Bone marrow (tissue), 2 donors: ENCODE results near the gene TFR2.

Experiments used
- DNase-seq, 2 donors: peaks; one replicate each; lab custom pipeline; 2025; lab: John Stamatoyannopoulos, UW

Gene TFR2

DNA sequence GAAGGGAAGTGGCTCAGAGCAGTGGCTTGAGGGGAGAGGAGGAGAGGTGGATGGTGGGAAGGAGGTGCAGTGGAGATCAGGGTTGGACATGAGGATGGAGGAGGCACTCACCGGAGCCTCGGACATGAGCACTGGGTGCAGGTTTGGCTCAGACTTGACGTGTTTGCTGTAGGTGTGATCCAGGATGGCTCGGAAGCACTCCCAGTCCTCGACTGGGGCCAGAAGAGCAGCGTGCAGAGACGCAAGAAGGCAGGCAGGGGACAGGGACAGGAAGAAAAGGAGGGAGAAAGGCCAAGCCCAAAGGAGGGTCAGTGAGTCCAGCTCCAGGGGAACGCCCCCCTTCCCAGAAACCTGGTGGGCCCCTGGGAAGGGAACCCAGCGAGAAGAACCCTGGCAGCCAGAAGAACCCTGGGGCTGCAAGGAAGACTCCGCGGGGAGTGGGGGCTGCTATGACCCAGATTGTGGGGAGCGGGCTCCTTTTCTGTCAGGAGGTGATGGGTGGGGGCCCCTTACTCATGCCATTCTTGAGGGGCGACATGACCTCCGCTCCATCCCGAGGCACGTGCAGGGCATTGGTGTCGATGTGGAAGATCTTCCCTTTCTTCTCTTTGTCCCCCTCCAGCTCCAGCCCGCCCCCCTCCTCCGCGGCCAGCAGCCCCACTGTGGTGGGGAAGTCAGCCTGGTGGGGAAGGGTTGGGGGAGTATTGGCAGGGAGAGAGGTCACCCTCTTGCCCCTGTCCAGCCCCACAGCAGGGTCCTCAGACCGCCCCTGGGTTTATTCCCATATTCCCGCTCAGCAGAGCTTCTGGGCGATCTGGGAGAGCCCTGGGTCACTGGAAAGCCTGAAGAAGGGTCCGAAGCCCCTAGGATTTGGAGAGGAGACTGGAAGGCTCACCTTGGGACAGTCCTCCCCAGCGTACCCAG, 13.8 kb upstream of the TFR2 start:
- DNase-seq: no peak

GRCh38 chr7:100649826-100650565, 8.6 kb upstream of the TFR2 start:
- no peak for DNase-seq

GRCh38 chr7:100642534-100642907, 1.2 kb upstream of the TFR2 start:
- DNase-seq: no peak

GRCh38 chr7:100641860-100642533, 645 bp upstream of the TFR2 start:
- DNase-seq: no peak

- DNase-seq: no peak
Measured at GRCh38 chr7:100640517-100641440, 573 bp downstream of the TFR2 start.

DNA sequence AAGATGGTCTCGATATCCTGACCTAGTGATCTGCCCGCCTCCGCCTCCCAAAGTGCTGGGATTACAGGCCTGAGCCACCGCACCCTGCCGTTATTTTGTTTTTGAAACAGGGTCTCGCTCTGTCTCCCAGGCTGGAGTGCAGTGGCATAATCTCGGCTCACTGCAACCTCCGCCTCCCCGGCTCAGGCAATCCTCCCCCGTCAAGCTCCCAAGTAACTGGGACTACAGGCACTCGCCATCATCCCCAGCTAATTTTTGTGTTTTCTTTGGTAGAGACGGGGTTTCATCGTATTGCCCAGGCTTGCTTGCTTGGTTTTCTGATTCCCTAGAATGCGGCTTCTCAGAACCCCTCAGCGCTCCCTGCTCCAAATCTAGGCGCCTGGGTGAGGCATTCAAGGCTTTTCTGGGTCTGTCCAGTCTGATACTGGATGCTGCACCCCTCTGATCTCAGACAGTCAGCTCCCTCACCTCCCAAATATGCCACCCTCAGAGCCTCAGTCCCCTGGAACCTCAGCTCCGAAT, 1.3 kb downstream of the TFR2 start:
- DNase-seq: no peak

DNA sequence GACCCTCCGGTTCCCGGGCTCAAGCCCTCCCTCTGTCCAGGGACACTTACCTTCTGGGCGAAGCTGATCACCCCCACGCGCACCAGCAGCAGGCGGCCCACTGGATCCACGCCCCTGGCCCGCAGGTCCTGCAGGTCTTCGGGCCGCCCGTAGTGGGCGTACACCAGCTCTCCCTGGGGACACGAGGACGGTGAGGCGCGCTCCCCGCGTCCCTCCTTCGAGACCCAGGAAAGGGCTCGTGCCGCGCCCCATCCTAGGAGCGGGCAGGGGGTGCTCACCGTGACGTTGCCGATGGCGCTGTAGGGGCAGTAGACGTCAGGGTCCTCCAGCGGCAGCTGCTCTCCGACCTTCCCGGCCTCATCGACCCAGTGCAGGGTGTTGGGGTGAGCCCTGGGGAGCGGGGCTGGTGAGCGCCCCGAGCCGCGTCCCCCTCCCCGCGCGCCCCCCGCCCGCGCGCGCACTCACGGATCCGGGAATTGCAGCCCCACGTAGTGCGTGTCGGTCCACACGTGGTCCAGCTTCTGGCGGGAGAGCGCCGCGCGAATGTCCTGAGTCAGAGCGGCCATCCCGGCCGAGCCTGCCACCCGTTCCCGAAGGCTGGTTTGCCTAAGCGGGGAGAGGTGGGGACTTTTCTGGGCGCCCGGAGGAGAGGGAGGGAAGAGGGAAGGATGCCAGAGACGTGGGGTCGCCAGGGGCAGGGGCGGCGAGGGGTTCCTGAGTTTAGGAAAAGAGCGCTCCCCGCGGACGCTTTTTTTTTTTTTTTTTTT, 8.2 kb downstream of the TFR2 start:
- DNase-seq: peak in 1 of 2 donors; percentile 30

GRCh38 chr7:100630066-100630465, 11.3 kb downstream of the TFR2 start:
- no peak for DNase-seq

DNA sequence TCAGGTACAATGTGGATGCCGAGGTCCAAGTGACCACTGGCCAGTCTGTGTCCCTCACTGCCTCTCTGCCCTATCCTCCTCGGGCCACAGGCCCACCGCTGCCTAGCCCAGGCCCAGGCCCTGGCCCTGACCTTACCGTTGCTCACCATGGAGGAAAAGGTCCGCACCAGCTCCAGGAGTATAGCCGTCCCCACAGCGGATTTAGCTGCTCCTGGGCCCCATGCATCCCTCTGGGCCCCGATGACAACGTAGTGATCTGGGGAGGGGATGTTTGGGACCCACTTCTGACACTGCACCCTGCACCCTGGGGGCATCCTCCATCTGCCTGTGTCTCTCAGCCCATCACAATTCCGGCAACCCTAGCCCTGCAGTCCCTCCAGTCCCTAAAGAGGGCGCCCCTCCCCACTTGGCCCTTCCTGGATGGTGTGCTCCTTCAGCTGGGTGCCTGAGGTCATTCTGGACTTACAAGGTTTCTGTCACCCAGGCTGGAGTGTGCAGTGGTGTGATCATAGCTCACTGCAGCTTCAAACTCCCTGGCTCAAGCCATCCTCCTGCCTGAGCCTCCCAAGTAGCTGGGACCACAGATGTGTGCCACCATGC, 12.1 kb downstream of the TFR2 start:
- DNase-seq: no peak

DNA sequence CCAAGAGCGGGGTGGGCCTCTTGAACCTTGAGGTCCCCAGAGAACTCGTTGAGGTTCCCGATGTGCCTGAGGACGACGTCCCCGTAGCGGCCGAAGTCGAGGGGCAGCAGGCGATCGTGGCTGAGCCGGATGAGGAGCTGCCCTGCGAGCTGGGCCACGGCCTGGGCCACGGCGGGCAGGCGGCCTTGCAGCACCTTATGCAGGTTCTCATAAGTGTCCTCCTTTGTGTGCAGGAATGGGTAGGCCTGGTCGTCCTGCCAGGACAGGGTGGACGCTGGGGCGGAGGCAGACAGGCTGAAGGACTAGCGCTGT, 14.2 kb downstream of the TFR2 start:
- DNase-seq: no peak

- peak; percentile 45 to 60 for DNase-seq
Measured at GRCh38 chr7:100626530-100627237, 14.7 kb downstream of the TFR2 start.

DNA sequence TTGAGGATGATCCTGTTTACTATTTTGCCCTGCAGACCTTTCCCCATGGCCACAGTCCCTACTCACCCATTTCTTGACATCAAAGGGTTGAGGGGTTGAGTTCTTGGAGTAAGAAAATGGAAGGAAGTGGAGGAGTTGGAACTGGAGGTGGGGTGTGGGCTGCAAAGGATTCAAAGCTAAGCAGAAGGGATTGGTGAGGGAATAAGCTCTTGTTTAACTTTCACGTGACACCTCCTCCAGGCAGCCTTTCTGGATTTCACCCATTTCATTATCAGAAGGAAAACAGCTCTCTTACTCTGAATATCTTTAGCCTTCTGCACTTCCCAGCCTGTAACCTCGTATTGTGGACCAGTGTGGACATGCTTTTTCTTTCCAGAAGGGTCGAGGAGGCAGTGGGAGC, 15.3 kb downstream of the TFR2 start:
- DNase-seq: no peak

DNA sequence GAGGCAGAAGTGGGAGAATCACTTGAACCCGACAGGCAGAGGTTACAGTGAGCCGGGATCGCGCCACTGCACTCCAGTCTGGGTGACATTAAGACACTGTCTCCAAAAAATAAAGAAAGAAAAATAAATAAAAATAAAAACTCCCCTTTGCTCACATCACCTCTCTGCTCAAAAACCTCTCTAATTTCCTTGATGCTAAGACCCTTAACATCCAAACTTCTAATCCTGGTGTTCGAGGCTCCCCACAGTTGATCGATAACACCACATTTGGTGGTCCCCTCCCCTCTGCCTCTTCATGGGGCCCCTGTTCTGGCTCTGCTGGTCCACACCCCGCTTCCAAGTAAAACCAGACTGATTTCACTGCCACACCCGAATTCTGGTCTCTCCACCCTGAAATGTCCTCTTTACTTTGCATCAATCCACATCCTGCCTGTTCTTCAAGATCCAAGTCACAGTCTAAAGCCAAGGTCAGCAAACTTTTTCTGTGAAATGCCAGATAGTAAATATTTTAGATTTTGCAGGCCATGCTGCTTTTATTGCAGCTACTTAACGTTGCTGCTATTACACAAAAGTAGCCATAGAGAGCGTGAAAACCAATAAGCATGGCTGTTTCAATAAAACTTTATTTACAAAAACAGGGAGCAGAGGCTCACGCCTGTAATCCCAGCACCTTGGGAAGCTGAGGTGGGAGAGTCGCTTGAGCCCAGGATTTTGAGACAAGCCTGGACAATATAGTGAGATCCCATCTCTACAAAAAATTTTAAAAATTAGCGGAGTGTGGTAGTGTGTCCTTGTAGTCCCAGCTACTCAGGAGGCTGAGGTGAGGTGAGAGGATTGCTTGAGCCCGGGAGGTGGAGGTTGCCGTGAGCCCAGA, 17.2 kb downstream of the TFR2 start:
- no peak for DNase-seq

GRCh38 chr7:100621554-100621953, 19.8 kb downstream of the TFR2 start:
- DNase-seq: no peak

GRCh38 chr7:100620804-100621203, 20.5 kb downstream of the TFR2 start:
- no peak for DNase-seq

DNA sequence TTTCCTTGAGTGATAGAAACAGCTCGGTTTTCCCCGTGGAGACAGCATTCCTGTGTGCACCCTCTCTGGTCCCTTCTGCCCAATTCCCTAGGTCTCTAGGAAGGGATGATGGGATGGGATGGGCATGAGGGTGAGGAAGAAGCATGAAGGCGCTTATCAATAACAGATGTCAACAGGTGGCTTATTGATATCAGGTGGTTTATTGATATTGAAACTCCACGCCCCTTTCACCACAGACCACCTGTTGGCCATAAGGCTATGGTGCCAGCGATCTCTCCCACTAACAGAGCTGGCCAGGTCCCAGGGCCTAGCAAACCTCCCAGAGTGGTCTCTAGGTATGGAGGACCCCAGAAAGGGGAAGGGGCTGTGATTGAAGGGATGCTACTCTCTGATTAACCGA, 21.1 kb downstream of the TFR2 start:
- no peak for DNase-seq

DNA sequence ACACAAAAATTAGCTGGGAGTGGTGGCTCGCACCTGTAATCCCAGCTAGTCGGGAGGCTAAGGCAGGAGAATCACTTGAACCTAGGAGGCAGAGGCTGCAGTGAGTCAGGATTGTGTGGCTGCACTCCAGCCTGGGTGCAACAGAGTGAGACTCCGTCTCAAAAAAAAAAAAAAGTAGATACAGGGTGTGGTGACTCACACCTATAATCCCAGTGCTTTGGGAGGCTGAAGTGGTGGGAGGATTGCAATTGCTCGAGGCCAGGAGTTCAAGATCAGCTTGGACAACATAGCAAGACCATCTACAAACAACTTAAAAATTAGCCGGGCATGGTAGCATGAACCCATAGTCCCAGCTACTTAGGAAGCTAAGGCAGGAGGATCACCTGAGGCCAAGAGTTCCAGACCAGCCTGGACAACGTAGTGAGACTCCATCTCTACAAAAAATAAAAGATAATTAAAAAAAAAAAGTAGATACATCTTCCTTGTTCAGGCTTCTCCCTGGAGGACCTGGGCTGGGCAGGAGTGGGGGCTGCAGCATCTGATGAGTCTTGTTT, 27.0 kb downstream of the TFR2 start:
- no peak for DNase-seq

- DNase-seq: no peak
Measured at GRCh38 chr7:100613412-100614175, 27.8 kb downstream of the TFR2 start.
